ENCODE measurements around the gene ATG5.
"Not testable (repeated sequence)": the region's sequence is repeated elsewhere in the genome, so short reads cannot be mapped to it uniquely, and the experiment has no call there.

The ATG5 gene

GRCh38 chr6:106259748-106260147 lies 65.8 kb downstream of the ATG5 start:
- in situ Hi-C loops (cut with HindIII; ENCODE audit: low sequenced_read_pairs), result not testable (repeated sequence)

DNA sequence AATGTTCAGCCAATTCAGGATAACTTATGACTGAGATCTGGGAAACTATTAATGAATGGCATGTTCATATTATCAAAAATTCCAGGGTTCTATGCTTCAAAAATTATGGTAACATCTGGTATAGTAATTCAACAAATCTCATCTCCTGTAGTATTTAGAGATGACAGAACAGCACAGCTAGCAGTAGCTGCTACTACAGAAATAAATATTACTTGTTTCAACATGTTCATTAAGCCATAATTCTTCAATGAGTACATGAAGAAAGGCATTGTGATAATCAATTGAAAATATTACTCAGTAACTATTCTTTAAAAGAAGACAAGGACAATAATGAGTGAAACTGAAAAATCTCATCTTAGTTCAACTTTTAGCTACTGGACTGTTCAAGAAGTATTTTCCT lies 66.8 kb downstream of the ATG5 start:
- in situ Hi-C loops (cut with HindIII; ENCODE audit: low sequenced_read_pairs), result no loop called here

GRCh38 chr6:106257195-106257594 lies 68.4 kb downstream of the ATG5 start:
- in situ Hi-C loops (cut with HindIII; ENCODE audit: low sequenced_read_pairs), result no loop called here

GRCh38 chr6:106256201-106256968 lies 69.2 kb downstream of the ATG5 start:
- in situ Hi-C loops (cut with HindIII; ENCODE audit: low sequenced_read_pairs), result no loop called here

GRCh38 chr6:106255306-106255705 lies 70.3 kb downstream of the ATG5 start:
- in situ Hi-C loops (cut with HindIII; ENCODE audit: low sequenced_read_pairs), result no loop called here

DNA sequence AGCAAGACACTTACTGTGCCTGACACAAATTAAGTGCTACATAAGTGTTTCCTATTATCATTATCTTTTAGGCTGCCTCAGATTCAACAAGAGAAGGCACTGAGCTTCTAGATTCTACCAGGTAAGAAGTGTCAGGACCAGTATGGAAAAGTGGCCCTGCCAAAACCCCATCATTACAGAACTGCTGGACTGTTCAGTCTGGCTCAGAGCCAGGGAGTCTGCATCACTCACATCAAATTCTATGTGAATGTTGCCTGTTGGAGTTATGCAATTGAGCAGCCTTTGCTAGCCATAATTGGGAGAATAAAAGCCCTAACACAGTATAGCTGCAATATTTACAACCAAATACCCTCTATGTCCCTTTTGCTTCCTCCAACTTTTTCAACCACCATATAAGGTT lies 70.9 kb downstream of the ATG5 start:
- in situ Hi-C loops (cut with HindIII; ENCODE audit: low sequenced_read_pairs), result no loop called here

DNA sequence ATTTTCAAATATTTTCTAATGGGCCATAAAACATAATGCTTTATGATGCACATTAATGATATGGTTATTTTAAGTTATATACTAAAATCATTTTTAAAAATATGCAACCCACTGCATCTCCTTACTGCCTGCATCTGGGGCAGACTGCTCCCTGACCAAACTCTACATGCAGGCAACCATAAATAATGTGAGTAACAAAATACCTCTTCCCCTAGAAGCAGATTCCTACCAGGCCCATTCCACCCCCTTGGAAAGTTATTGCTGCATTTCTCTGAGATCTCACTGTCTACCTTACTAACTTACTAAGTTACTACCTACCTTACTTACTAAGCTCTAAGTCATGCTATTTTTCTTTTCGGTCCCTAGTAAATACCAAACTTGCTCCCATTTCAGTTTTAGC lies 71.8 kb downstream of the ATG5 start:
- in situ Hi-C loops (cut with HindIII; ENCODE audit: low sequenced_read_pairs), result no loop called here

DNA sequence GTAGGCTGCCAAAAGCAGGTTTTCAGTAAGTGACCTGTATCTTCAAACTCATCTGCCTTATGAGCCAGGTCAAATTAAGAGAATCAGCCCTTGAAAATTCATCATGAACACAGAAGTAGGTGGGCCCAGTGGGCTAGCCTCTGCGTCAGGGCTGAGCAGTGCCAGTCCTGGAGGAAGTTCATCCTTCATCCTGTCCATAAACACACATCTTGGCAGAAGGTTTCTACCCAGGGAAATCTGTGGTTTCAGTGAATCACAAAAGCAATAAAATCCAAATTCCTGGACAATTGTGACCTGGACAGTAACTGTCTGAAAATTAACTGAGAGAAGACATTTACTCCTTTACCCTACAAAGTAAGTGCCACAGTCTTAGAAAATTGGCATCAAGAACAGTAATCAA lies 72.4 kb downstream of the ATG5 start:
- in situ Hi-C loops (cut with HindIII; ENCODE audit: low sequenced_read_pairs), result no loop called here

- in situ Hi-C loops (cut with HindIII; ENCODE audit: low sequenced_read_pairs), result no loop called here
Observed at GRCh38 chr6:106252687-106253086, 72.9 kb downstream of the ATG5 start.

- in situ Hi-C loops (cut with HindIII; ENCODE audit: low sequenced_read_pairs), result not testable (repeated sequence)
Observed at GRCh38 chr6:106251531-106252255, 73.9 kb downstream of the ATG5 start.

DNA sequence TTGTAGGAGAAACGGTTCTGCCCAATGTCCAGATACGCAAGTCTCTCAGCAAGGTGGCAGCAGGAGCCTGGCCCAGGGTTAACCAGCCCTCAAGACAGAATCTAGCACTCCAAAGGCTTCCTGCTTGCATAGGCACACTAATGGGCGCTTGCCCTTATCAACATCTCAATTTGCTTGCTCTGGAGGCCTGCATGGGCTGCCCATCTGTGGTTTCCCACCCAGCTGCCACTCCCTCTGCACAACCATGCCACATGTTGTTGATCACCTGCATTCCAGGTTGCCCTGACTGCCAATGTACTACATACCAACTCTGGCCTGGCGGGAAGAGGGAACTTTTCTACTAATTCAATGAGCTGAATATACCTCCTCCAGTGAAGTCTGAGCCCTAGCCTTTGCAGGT lies 74.6 kb downstream of the ATG5 start:
- in situ Hi-C loops (cut with HindIII; ENCODE audit: low sequenced_read_pairs), result no loop called here

DNA sequence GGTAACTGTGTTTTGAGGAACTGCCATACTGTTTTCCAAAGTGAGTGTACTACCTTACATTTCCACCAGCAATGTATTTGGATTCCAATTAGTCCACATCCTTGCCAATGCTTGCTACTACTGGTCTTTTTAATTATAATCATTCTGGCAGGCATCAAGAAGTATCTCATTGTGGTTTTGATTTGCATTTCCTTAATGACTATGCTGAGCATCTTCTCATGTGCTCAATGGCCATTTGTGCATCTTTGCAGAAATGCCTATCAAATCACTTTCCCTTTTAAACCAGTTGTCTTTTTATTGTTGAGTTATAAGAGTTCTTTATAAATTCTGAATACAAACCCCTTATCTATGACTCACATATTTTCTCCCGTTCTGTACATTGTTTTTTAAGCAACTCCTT lies 75.9 kb downstream of the ATG5 start:
- in situ Hi-C loops (cut with HindIII; ENCODE audit: low sequenced_read_pairs), result no loop called here

DNA sequence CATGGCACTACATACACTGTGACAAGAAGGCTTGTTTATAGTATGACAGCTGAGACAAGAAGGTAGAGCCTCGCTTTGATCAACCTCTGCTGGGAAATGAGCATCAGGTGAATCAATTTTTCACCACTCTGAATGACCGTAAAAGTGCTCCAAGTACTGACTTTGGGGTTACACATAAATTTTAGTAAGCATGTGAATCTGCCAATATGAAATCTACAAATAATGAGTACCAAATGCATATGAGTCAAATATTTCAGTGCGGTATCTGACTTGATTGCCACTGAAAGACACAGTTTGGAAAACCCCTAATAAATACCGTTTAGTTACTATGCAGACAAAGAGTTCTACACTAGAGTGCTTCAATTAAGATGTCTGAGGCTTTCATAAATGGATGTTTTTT lies 77.8 kb downstream of the ATG5 start:
- in situ Hi-C loops (cut with HindIII; ENCODE audit: low sequenced_read_pairs), result no loop called here

GRCh38 chr6:106247293-106247692 lies 78.3 kb downstream of the ATG5 start:
- in situ Hi-C loops (cut with HindIII; ENCODE audit: low sequenced_read_pairs), result no loop called here

DNA sequence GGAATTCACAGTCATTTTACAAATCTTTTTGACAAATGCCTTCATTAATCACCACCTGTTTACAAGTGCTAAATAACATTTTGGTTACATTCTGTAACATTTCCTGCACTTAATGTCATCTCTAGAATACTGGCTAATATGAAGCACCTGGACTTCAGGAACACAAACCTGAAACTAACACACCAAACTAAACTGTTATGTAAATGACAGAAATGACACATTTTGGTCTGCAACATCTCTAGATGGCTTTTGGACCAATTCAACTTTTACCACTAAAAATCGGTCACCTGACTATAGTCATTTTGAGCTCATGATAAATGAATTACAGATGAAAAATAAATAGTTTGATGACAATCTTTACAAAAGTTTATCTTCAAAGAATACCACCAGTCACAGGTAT lies 80.6 kb downstream of the ATG5 start:
- in situ Hi-C loops (cut with HindIII; ENCODE audit: low sequenced_read_pairs), result no loop called here

DNA sequence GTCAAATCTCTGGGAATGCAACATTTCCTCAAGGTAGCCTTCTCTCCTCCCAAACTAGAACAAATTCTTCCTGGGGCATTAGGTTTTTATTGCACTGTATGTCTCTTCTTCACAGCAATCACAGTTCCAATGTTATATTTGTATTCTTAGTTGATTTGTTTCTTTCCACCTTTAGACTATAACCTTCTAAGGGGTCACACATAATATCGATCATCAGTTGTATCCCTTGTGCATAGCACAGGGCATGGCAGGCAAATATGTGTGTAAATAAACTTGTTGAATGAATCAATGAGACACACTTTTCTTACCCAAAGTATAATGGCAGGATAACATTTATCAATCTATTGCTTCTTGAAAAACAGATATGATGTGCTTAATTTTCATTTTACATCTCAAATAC lies 81.0 kb downstream of the ATG5 start:
- in situ Hi-C loops (cut with HindIII; ENCODE audit: low sequenced_read_pairs), result no loop called here

GRCh38 chr6:106243261-106243660 lies 82.3 kb downstream of the ATG5 start:
- in situ Hi-C loops (cut with HindIII; ENCODE audit: low sequenced_read_pairs), result no loop called here

DNA sequence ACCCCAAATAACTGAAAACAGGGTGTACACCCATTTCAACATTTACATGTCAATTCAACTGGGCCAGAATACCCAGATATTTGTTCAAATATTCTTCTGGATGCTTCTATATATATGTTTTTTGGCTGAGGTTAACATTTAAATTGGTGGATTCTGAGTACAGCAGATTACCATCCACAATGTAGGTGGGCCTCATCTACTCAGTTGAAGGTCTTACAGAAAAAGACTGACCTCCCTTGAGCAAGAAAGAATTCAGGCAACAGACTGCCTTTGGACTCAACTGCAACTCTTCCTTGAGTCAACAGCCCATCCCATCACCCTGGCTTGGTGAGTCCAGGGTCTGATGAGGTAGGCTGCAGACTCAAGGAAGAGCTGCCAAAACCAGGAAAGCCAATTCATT lies 84.1 kb downstream of the ATG5 start:
- in situ Hi-C loops (cut with HindIII; ENCODE audit: low sequenced_read_pairs), result no loop called here

- in situ Hi-C loops (cut with HindIII; ENCODE audit: low sequenced_read_pairs), result no loop called here
Observed at GRCh38 chr6:106237286-106237685, 88.3 kb downstream of the ATG5 start.

GRCh38 chr6:106229876-106230445 lies 95.6 kb downstream of the ATG5 start:
- in situ Hi-C loops (cut with HindIII; ENCODE audit: low sequenced_read_pairs), result not testable (repeated sequence)

GRCh38 chr6:106227612-106228507 lies 97.7 kb downstream of the ATG5 start:
- in situ Hi-C loops (cut with HindIII; ENCODE audit: low sequenced_read_pairs), result no loop called here

Measured in endothelial cell of hepatic sinusoid (primary cell).